IMR-90 (cell line): ENCODE results near the gene JMJD1C. TPM values are rescaled to one million over a fixed set of nuclear protein-coding genes. Genes with fewer than 3 reads are reported as not detected.
A peak's percentile ranks its signal among the peaks of the same experiment; 100 is the strongest.

Experiments
- ATAC-seq: fragments of 200-7000 bp; cut with Tn5 transposase; 2 replicates; pipeline ENCODE4 v1.9.1; 2020; ENCODE audit warnings: low read depth, mild to moderate bottlenecking, moderate library complexity
- BruUV-seq: library from RNA; stranded (reverse); fragments of 400-500 nt; replicated peaks from 2 replicates; lab custom pipeline; 2021; lab: Mats Ljungman, UMichigan
- CTCF ChIA-PET: fragments of 300-600 bp; formaldehyde crosslinking; extraction: SDS; loops from one replicate; lab custom pipeline; 2021; ENCODE audit warnings: antibody characterized with exemption; lab: Yijun Ruan, JAX
- POLR2A ChIA-PET: fragments of 300-600 bp; sonication (Branson Sonifier 250); formaldehyde crosslinking; loops from one replicate; lab custom pipeline; 2022; ENCODE audit warnings: antibody characterized with exemption; ENCODE audit not compliant: unreplicated experiment; lab: Charles Lee
- DNase-seq: peaks from one replicate; pipeline ENCODE4 v3.0.0; 2013
- H2AFZ ChIP-seq: replicated peaks from 2 replicates; pipeline ENCODE3; 2013; ENCODE audit warnings: low read length, mild to moderate bottlenecking; ENCODE audit not compliant: poor library complexity
- H2AK5ac ChIP-seq: 2 replicates; pipeline ENCODE4 v1.6.1; 2013; ENCODE audit warnings: low read depth, low read length, inconsistent platforms
- H2AK9ac ChIP-seq: replicated peaks from 2 replicates; pipeline ENCODE3; 2013; ENCODE audit warnings: mild to moderate bottlenecking, low read depth, low read length, moderate library complexity; ENCODE audit not compliant: poor library complexity
- H2BK120ac ChIP-seq: 2 replicates; pipeline ENCODE4 v1.6.1; 2013; ENCODE audit warnings: low read depth, low read length, inconsistent platforms
- H2BK15ac ChIP-seq: 3 replicates; pipeline ENCODE4 v1.6.1; 2013; ENCODE audit warnings: low read depth, low read length, inconsistent platforms
- H2BK20ac ChIP-seq: 2 replicates; pipeline ENCODE4 v1.6.1; 2013; ENCODE audit warnings: low read depth, mild to moderate bottlenecking, inconsistent platforms, low read length, moderate library complexity
- H2BK5ac ChIP-seq: 2 replicates; pipeline ENCODE4 v1.6.1; 2013; ENCODE audit warnings: mild to moderate bottlenecking, low read depth, low read length, inconsistent platforms; ENCODE audit not compliant: poor library complexity, severe bottlenecking
- H3K14ac ChIP-seq: replicated peaks from 2 replicates; pipeline ENCODE4 v1.6.1; 2013; ENCODE audit warnings: low read depth, low read length, inconsistent platforms
- H3K18ac ChIP-seq: 2 replicates; pipeline ENCODE4 v1.6.1; 2013; ENCODE audit warnings: low read depth, low read length, control low read depth
- H3K23ac ChIP-seq: 2 replicates; pipeline ENCODE4 v1.6.1; 2013; ENCODE audit warnings: low read depth, low read length, inconsistent platforms
- H3K27ac ChIP-seq: 2 replicates; pipeline ENCODE4 v1.5.1; 2013; ENCODE audit warnings: mild to moderate bottlenecking, control low read depth, low read length; ENCODE audit not compliant: insufficient read depth
- H3K27me3 ChIP-seq: 2 replicates; pipeline ENCODE4 v1.6.1; 2013; ENCODE audit warnings: low read length; ENCODE audit not compliant: control insufficient read depth, insufficient read depth
- H3K36me3 ChIP-seq: 2 replicates; pipeline ENCODE4 v1.6.1; 2013; ENCODE audit warnings: low read length, mixed read lengths; ENCODE audit not compliant: control insufficient read depth, insufficient read depth
- H3K4ac ChIP-seq: 2 replicates; pipeline ENCODE4 v1.6.1; 2013; ENCODE audit warnings: low read depth, low read length, inconsistent platforms
- H3K4me1 ChIP-seq: 2 replicates; pipeline ENCODE4 v1.6.1; 2013; ENCODE audit warnings: low read length, mixed read lengths; ENCODE audit not compliant: control insufficient read depth, insufficient read depth
- H3K4me2 ChIP-seq: 2 replicates; pipeline ENCODE4 v1.6.1; 2013; ENCODE audit warnings: low read depth, mild to moderate bottlenecking, control low read depth, low read length, moderate library complexity
- H3K4me3 ChIP-seq: 2 replicates; pipeline ENCODE4 v1.5.1; 2013; ENCODE audit warnings: low read depth, mild to moderate bottlenecking, control low read depth, low read length, moderate library complexity; ENCODE audit not compliant: insufficient read depth
- H3K56ac ChIP-seq: 2 replicates; pipeline ENCODE4 v1.6.1; 2013; ENCODE audit warnings: low read length, inconsistent platforms; ENCODE audit not compliant: insufficient read depth; ENCODE audit errors: extremely low read depth
- H3K79me1 ChIP-seq, 2 experiments: 2 replicates each; pipeline ENCODE4 v1.6.1; 2013; ENCODE audit warnings: low read length in 2 of 2, inconsistent platforms in 1 of 2, low read depth in 1 of 2
- H3K9ac ChIP-seq: 2 replicates; pipeline ENCODE4 v1.6.1; 2013; ENCODE audit warnings: low read depth, low read length, control low read depth
- H3K9me1 ChIP-seq: 2 replicates; pipeline ENCODE4 v1.6.1; 2013; ENCODE audit warnings: low read length, inconsistent platforms; ENCODE audit not compliant: insufficient read depth
- H3K9me3 ChIP-seq: 2 replicates; pipeline ENCODE4 v1.6.1; 2013; ENCODE audit warnings: low read length; ENCODE audit not compliant: control insufficient read depth, insufficient read depth
- H4K20me1 ChIP-seq: 2 replicates; pipeline ENCODE4 v1.6.1; 2013; ENCODE audit warnings: low read length, inconsistent platforms; ENCODE audit not compliant: insufficient read depth
- H4K5ac ChIP-seq: 2 replicates; pipeline ENCODE4 v1.6.1; 2013; ENCODE audit warnings: mild to moderate bottlenecking, low read depth, low read length, control low read depth
- H4K8ac ChIP-seq, 2 experiments: 2 replicates each; pipeline ENCODE4 v1.6.1; 2013; ENCODE audit warnings: low read depth in 2 of 2, low read length in 2 of 2, control low read depth in 1 of 2, inconsistent platforms in 1 of 2
- H4K91ac ChIP-seq: 2 replicates; pipeline ENCODE4 v1.6.1; 2013; ENCODE audit warnings: low read depth, low read length, inconsistent platforms; ENCODE audit not compliant: insufficient read depth
- CEBPB ChIP-seq: IDR thresholded peaks from 2 replicates; pipeline ENCODE4 v1.6.1; 2012; ENCODE audit warnings: low read depth, low read length, improper control_type of control experiment
- MAZ ChIP-seq: IDR thresholded peaks from 2 replicates; pipeline ENCODE4 v1.6.1; 2012; ENCODE audit warnings: low read depth, mild to moderate bottlenecking, low read length, improper control_type of control experiment, moderate library complexity, borderline replicate concordance
- WGBS, 2 experiments: methylation state at CpG; one replicate each; pipeline versions ENCODE4 v1.1.5 to v1.1.7; 2013; ENCODE audit warnings: missing lambda C conversion rate in 2 of 2; ENCODE audit not compliant: insufficient read length in 1 of 2; ENCODE audit errors: extremely low coverage in 2 of 2; 5-methylcytosine and 5-hydroxymethylcytosine counted together
- dilution Hi-C: fragments of 300-500 bp; cut with HindIII; formaldehyde crosslinking; loops from one replicate; pipeline ENCODE4 v1.14.3; 2018; ENCODE audit warnings: low sequenced_read_pairs; ENCODE audit not compliant: unreplicated experiment
- in situ Hi-C: fragments of 300-500 bp; cut with MboI; formaldehyde crosslinking; loops from 3 replicates; pipeline ENCODE4 v1.14.3; 2019; ENCODE audit warnings: low sequenced_read_pairs, inconsistent platforms, mixed read lengths
- intact Hi-C: fragments of 100-400 bp; cut with micrococcal nuclease; formaldehyde crosslinking; loops from 2 replicates; pipeline ENCODE4 v1.10.0; 2022
- polyA plus RNA-seq, 3 experiments: library from polyadenylated mRNA; depleted of rRNA; stranded (reverse); fragments of >200 nt; gene quantifications; 2 replicates each; pipeline ENCODE4 v1.2.3, GENCODE V29; 2012; ENCODE audit warnings: low replicate concordance in 1 of 3
- total RNA-seq: library from RNA; depleted of rRNA; stranded (reverse); fragments of >200 nt; gene quantifications from 2 replicates; pipeline ENCODE4 v1.2.3, GENCODE V29; 2012

The JMJD1C gene
- total and polyA plus RNA-seq, 2 of the 4 experiments (the other 2 are of a cell fraction), result 15.6 to 96.8 TPM

DNA sequence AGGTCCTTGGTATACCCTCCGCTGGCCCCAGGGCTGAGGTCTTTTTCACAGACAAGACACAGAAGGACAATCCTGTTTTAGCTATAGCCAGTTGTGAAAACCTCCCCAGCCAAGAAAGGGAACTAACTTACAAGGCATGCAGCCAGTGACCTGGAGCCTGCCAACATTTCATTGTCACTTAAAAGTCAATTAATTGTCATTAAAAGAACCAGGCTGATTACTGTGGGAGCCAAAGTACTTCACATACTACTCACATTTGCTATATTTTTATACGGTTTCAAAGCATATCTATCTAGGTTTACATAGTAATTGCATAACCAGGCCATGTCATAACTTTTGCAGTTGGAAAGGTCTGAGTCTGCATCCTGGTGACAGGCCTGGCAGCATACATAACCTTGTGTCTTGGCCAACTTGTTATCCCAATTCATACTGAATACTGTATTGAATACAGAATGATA is 301.6 kb downstream of the JMJD1C start:
- TF ChIP-seq MAZ (no peak), CEBPB (peak; percentile 66)
- H4K5ac ChIP-seq, result no peak overlapping the region
- H3K23ac ChIP-seq, result no peak overlapping the region
- intact Hi-C loops, result loop anchor here (2.0 kb wide), 1 partner anchor 551 kb away; no protein-coding TSS in a partner anchor
- CTCF ChIA-PET, result no interaction called here
- H2BK20ac ChIP-seq, result no peak overlapping the region
- no peak overlapping the region for H3K4me2 ChIP-seq
- no peak overlapping the region for H2AK5ac ChIP-seq
- no peak overlapping the region for H3K14ac ChIP-seq
- dilution Hi-C loops, result loop anchor here (25.0 kb wide), 2 partner anchors 548 to 552 kb away; no protein-coding TSS in a partner anchor
- H4K20me1 ChIP-seq, result no peaks in the 10 kb centered on the region
- POLR2A ChIA-PET, result no interaction called here
- H3K4ac ChIP-seq, result no peak overlapping the region
- H3K4me1 ChIP-seq, result no peaks in the 10 kb centered on the region
- DNase-seq (peak; percentile 44), ATAC-seq (peak; percentile 14; the same call in 1 of the 2 replicates)
- no peak overlapping the region for H4K91ac ChIP-seq
- H2AK9ac ChIP-seq, result no peak overlapping the region
- no CpG with 5 or more reads among the region's 2 CpGs for WGBS, 2 experiments
- no peaks in the 10 kb centered on the region for H3K27me3 ChIP-seq
- H3K9me3 ChIP-seq, result no peaks in the 10 kb centered on the region
- H3K36me3 ChIP-seq, result 0 out of 2 replicates have a peak, but pooled peaks cover 2% of the 10 kb centered on the region
- H3K79me1 ChIP-seq, result no peaks in the 10 kb centered on the region; a peak in 1 of 4 replicates
- H2AFZ ChIP-seq, result no peak overlapping the region
- H3K27ac ChIP-seq, result no peak overlapping the region
- H4K8ac ChIP-seq, result no peak overlapping the region
- H3K4me3 ChIP-seq, result no peak overlapping the region
- in situ Hi-C loops, result no loop called here
- H3K9me1 ChIP-seq, result no peaks in the 10 kb centered on the region
- no peak overlapping the region for H2BK15ac ChIP-seq
- BruUV-seq, result no TSS peak
- no peak overlapping the region for H3K18ac ChIP-seq
- no peak overlapping the region for H2BK5ac ChIP-seq
- no peak overlapping the region for H3K9ac ChIP-seq
- no peak overlapping the region for H2BK120ac ChIP-seq
- H3K56ac ChIP-seq, result no peak overlapping the region
